Measurements from ENCODE around the gene TNS4. TPM values are rescaled to one million over a fixed set of nuclear protein-coding genes. Genes with fewer than 3 reads are reported as not detected.

Gene TNS4
- total and polyA plus RNA-seq, 4 donors, result 0.29 TPM; not detected in 3

DNA sequence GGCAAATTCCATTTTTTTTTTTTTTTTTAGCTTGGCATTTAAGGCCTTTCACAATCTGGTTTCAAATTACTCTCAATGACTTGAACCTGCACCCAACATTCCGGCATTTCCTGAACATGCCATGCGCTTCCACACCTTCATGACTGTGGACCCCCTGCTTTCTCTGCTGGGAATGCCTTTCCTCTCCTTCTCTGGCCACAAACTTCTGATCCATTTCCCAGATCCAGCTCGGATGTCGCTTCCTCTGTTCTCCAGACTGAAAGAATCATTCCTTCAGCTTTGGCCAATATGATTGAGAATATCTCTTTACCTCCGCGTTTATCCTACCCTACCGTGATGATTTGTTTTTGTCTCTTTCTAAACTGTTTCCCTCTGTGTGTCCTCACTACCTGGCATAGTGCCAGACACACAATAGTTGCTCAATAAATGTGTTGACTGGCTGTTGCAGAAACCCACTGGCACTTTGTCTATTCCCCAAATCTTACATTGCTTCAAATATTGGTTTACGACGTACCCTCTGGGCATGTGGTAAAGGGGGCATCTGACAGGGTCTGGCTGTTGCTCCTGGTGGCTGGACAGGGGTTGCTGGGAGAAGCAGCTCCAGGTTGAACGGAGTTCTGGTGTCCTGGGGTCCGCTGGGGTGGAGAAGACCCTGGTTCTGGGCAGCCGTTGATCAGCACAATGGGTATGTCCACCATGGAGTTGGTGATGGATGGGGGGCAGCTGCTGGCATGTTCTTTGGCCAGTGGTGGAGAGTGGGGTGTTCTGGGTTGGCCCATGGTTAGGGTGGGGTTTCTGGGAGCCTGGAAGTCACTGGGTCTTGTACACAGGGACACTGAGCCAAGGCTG is 14.7 kb downstream of the TNS4 start:
- DNase-seq (ENCODE audit: low read depth in 4 of 6, low spot score in 6 of 6), result no peak
- Histone ChIP-seq H3K4me1 (ENCODE audit: control insufficient read depth, insufficient read depth, low read length) (peaks cover 22% of the 10 kb centered on the region), H3K9me3 (ENCODE audit: control insufficient read depth, insufficient read depth, low read length) (no peaks in the 10 kb centered on the region), H3K4me3 (ENCODE audit: low read depth, low read length) (no peak overlapping the region), H3K36me3 (ENCODE audit: control insufficient read depth, insufficient read depth, low read length) (no peaks in the 10 kb centered on the region), H3K27me3 (ENCODE audit: control insufficient read depth, insufficient read depth, low read length) (peaks cover 3% of the 10 kb centered on the region), H3K27ac (ENCODE audit: low read depth, low read length) (peak overlapping the region; percentile 15)
- WGBS (ENCODE audit: insufficient coverage), result 91% methylated on average over 12 of the region's 12 CpGs

DNA sequence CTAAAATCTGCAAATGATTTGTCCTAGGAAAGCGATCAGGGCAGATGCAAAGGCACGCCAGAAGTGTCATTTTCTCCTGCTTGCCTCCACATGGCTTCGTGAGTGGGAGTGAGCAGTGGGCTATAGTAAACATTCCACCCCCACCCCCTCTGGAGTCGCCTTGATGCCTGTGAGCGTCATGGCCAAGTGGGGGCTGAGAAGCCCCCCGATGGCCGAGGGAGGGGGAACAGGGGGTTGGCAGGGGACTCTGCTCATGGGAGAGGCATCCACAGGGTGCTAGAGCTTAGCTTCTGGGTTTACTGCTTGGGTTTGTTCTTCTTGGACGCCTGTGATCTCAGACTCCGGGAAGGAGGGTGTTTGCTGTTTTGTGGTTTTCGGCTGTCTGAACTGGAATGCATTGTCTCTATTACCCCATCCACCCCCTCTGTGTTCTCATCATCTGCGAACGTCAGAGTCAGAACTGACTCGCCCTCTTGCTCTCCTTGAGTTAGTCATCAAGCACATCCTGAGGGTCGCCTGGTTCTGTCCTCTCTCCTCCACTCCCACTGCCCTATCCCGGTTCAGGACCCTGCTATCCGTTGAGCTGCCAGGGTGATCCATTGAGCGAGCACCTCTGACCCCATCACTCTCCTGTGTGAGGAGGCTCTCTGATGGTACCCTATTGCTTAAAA is 15.4 kb downstream of the TNS4 start:
- peak overlapping the region; percentile 15 for H3K27ac ChIP-seq (ENCODE audit: low read depth, low read length)
- peaks cover 3% of the 10 kb centered on the region for H3K27me3 ChIP-seq (ENCODE audit: control insufficient read depth, insufficient read depth, low read length)
- no peak overlapping the region for H3K4me3 ChIP-seq (ENCODE audit: low read depth, low read length)
- peaks cover 22% of the 10 kb centered on the region for H3K4me1 ChIP-seq (ENCODE audit: control insufficient read depth, insufficient read depth, low read length)
- peak in 1 of 6 donors; percentile 38 for DNase-seq (ENCODE audit: low read depth in 4 of 6, low spot score in 6 of 6)
- no peaks in the 10 kb centered on the region for H3K9me3 ChIP-seq (ENCODE audit: control insufficient read depth, insufficient read depth, low read length)
- H3K36me3 ChIP-seq (ENCODE audit: control insufficient read depth, insufficient read depth, low read length), result no peaks in the 10 kb centered on the region
- 71% methylated on average over 8 of the region's 17 CpGs for WGBS (ENCODE audit: insufficient coverage)

DNA sequence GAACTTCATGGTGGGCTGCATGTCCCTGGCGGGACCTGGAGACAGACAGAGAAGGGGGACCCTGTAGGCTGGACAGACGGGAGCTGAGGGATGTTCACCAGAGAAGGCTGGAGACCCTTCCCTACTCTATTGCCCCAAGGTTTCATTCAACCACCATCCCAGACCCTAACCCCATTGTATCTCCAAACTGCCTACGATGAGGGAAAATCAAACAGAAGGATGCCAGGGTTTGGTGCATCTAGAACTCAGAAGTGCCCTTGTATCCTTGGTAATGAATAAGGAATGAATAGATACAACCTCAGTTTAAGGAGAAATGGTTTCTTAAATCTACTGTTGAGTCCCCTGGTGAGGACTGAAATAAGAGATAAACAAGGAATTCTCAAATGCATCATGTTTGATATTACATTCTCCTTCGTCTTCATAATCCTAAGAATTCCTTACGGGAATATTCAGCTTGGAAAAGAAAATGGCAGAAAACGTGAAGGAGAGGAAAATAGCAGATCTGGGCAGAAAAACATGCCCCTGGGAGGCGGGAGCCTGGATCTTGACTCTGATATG is 16.4 kb downstream of the TNS4 start:
- DNase-seq (ENCODE audit: low read depth in 4 of 6, low spot score in 6 of 6), result no peak
- H3K4me1 ChIP-seq (ENCODE audit: control insufficient read depth, insufficient read depth, low read length), result peaks cover 18% of the 10 kb centered on the region
- no peak overlapping the region for H3K27ac ChIP-seq (ENCODE audit: low read depth, low read length)
- WGBS (ENCODE audit: insufficient coverage), result 85% methylated on average over 3 of the region's 7 CpGs
- no peak overlapping the region for H3K4me3 ChIP-seq (ENCODE audit: low read depth, low read length)
- no peaks in the 10 kb centered on the region for H3K9me3 ChIP-seq (ENCODE audit: control insufficient read depth, insufficient read depth, low read length)
- no peaks in the 10 kb centered on the region for H3K36me3 ChIP-seq (ENCODE audit: control insufficient read depth, insufficient read depth, low read length)
- H3K27me3 ChIP-seq (ENCODE audit: control insufficient read depth, insufficient read depth, low read length), result peaks cover 3% of the 10 kb centered on the region

DNA sequence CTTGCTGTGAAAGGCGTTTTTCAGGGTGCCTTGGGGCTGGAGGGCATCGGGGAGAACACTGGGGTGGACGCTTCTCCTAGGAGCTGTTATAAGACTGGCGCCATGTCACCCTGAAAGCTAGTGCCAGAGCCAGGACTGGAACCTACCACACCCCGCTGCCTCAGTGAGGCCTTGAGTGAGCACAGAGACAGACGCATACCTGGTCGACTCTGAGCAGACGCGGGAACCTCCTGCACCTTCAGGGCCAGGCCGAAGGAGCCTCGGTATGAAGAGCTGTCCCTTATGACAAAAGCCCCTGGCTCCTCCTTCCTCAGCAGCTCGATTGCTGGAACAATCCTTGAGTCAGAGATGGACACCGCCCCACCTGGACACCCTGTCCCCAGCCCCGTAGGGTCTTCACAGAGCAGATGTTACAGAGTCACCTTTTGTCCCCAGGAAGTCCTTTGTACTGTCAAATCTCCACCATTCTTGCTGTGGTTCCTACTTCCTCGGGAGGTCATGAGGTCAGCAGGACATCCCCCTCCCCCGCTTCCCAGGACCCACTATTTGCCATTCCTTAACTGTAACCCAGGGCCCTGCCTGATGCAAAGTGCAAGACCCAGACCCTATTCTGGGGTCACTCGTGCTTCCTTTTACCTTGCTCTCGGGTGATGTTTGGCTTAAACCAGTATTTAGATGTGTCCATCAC is 17.0 kb downstream of the TNS4 start:
- H3K4me3 ChIP-seq (ENCODE audit: low read depth, low read length), result no peak overlapping the region
- WGBS (ENCODE audit: insufficient coverage), result 77% methylated on average over 18 of the region's 18 CpGs

DNA sequence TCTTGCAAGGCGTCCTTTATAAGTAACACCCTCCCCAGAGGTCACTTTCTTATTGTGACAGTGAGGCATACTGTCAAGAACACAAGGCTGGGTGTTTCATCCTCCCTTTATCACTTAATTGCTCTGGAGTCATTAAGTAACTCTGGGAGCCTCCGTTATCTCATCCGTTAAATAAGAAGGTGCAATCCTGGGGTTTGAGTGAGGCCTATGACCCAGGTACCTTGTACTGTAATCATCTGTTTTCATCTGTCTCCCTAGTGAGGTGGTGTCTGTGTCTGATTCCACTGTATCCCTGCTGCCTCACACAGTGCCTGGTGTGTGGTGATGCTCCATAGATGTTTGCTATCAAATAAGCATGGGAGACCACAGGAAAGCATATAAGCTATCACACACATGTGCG is 17.7 kb downstream of the TNS4 start:
- WGBS (ENCODE audit: insufficient coverage), result 88% methylated on average over 1 of the region's 4 CpGs
- DNase-seq (ENCODE audit: low read depth in 4 of 6, low spot score in 6 of 6), result peak in 1 of 6 donors; percentile 20
- no peak overlapping the region for H3K27ac ChIP-seq (ENCODE audit: low read depth, low read length)
- H3K9me3 ChIP-seq (ENCODE audit: control insufficient read depth, insufficient read depth, low read length), result no peaks in the 10 kb centered on the region
- H3K27me3 ChIP-seq (ENCODE audit: control insufficient read depth, insufficient read depth, low read length), result peaks cover 3% of the 10 kb centered on the region
- H3K4me3 ChIP-seq (ENCODE audit: low read depth, low read length), result no peak overlapping the region
- no peaks in the 10 kb centered on the region for H3K36me3 ChIP-seq (ENCODE audit: control insufficient read depth, insufficient read depth, low read length)
- peaks cover 15% of the 10 kb centered on the region for H3K4me1 ChIP-seq (ENCODE audit: control insufficient read depth, insufficient read depth, low read length)

More for the DNA sequence above, 17.0 kb downstream of the TNS4 start:
- DNase-seq (ENCODE audit: low read depth in 4 of 6, low spot score in 6 of 6), result no peak
- H3K4me1 ChIP-seq (ENCODE audit: control insufficient read depth, insufficient read depth, low read length), result peaks cover 15% of the 10 kb centered on the region
- H3K9me3 ChIP-seq (ENCODE audit: control insufficient read depth, insufficient read depth, low read length), result no peaks in the 10 kb centered on the region
- H3K36me3 ChIP-seq (ENCODE audit: control insufficient read depth, insufficient read depth, low read length), result no peaks in the 10 kb centered on the region
- H3K27ac ChIP-seq (ENCODE audit: low read depth, low read length), result no peak overlapping the region
- H3K27me3 ChIP-seq (ENCODE audit: control insufficient read depth, insufficient read depth, low read length), result peaks cover 3% of the 10 kb centered on the region

DNA sequence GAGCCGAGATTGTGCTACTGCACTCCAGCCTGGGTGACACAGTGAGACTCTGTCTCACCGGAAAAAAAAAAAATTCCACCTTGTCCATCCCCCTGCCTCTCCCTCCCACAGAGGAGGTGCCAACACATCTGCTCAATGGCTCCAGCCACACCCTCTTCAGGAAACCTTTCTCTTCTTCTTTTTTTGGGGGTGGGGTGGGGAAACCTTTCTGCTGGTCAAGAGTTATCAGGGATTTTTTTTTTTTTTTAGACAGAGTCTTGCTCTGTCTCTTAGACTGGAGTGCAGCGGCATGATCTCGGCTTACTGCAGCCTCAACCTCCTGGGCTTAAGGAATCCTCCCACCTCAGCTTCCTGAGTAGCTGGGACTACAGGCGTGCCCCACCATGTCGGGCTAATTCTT is 18.7 kb downstream of the TNS4 start:
- no peak overlapping the region for H3K27ac ChIP-seq (ENCODE audit: low read depth, low read length)
- WGBS (ENCODE audit: insufficient coverage), result 93% methylated on average over 4 of the region's 6 CpGs
- H3K9me3 ChIP-seq (ENCODE audit: control insufficient read depth, insufficient read depth, low read length), result no peaks in the 10 kb centered on the region
- DNase-seq (ENCODE audit: low read depth in 4 of 6, low spot score in 6 of 6), result no peak
- no peak overlapping the region for H3K4me3 ChIP-seq (ENCODE audit: low read depth, low read length)
- peaks cover 3% of the 10 kb centered on the region for H3K27me3 ChIP-seq (ENCODE audit: control insufficient read depth, insufficient read depth, low read length)
- H3K4me1 ChIP-seq (ENCODE audit: control insufficient read depth, insufficient read depth, low read length), result peaks cover 9% of the 10 kb centered on the region
- no peaks in the 10 kb centered on the region for H3K36me3 ChIP-seq (ENCODE audit: control insufficient read depth, insufficient read depth, low read length)

DNA sequence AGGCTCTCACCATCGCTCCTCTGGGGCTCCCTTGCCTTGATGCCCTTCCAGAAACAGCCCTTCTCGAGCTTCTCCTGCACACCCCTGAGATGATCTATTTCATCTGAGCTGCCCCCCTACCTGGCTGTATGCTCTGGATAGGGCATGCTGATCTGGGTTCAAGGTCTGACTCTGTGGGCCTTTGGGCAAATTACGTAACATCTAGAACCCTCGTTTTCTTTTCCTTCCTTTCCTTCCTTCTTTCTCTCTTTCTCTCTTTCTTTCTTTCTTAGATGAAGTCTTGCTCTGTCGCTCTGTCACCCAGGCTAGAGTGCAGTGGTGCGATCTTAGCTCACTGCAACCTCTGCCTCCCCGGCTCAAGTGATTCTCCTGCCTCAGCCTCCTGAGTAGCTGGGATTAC is 20.3 kb downstream of the TNS4 start:
- H3K27me3 ChIP-seq (ENCODE audit: control insufficient read depth, insufficient read depth, low read length), result peaks cover 2% of the 10 kb centered on the region
- H3K4me1 ChIP-seq (ENCODE audit: control insufficient read depth, insufficient read depth, low read length), result peaks cover 11% of the 10 kb centered on the region
- WGBS (ENCODE audit: insufficient coverage), result 83% methylated on average over 2 of the region's 7 CpGs
- H3K27ac ChIP-seq (ENCODE audit: low read depth, low read length), result no peak overlapping the region
- no peaks in the 10 kb centered on the region for H3K36me3 ChIP-seq (ENCODE audit: control insufficient read depth, insufficient read depth, low read length)
- no peak overlapping the region for H3K4me3 ChIP-seq (ENCODE audit: low read depth, low read length)
- DNase-seq (ENCODE audit: low read depth in 4 of 6, low spot score in 6 of 6), result no peak
- H3K9me3 ChIP-seq (ENCODE audit: control insufficient read depth, insufficient read depth, low read length), result no peaks in the 10 kb centered on the region

DNA sequence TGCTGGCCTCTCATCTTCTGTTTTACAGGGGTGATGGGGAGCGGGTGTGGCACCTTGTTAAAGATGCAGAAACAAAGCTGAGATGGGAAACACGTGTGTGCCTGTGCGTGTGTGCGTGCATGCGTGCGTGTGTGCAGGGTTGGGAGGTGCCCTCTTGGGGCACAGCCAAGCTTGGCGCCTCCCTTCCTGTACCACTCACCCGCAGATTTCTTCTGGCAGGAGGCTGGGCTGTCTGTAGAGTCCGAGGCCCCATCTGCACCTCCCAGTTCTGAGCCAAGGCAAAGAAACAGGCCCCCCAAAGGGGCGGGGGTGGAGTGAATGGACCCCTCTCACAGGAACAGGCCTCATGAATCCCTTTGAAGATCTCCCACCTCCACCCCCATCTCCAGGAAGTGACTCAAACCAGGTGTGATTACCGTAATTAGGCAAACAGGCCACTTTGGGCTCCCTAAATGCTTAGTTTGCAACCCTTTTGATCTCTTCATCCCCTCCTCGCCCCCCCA is 20.9 kb downstream of the TNS4 start:
- Histone ChIP-seq H3K4me1 (ENCODE audit: control insufficient read depth, insufficient read depth, low read length) (peaks cover 12% of the 10 kb centered on the region), H3K27me3 (ENCODE audit: control insufficient read depth, insufficient read depth, low read length) (no peaks in the 10 kb centered on the region), H3K36me3 (ENCODE audit: control insufficient read depth, insufficient read depth, low read length) (no peaks in the 10 kb centered on the region), H3K27ac (ENCODE audit: low read depth, low read length) (no peak overlapping the region), H3K9me3 (ENCODE audit: control insufficient read depth, insufficient read depth, low read length) (no peaks in the 10 kb centered on the region), H3K4me3 (ENCODE audit: low read depth, low read length) (no peak overlapping the region)
- 43% methylated on average over 11 of the region's 12 CpGs for WGBS (ENCODE audit: insufficient coverage)
- DNase-seq (ENCODE audit: low read depth in 4 of 6, low spot score in 6 of 6), result no peak

DNA sequence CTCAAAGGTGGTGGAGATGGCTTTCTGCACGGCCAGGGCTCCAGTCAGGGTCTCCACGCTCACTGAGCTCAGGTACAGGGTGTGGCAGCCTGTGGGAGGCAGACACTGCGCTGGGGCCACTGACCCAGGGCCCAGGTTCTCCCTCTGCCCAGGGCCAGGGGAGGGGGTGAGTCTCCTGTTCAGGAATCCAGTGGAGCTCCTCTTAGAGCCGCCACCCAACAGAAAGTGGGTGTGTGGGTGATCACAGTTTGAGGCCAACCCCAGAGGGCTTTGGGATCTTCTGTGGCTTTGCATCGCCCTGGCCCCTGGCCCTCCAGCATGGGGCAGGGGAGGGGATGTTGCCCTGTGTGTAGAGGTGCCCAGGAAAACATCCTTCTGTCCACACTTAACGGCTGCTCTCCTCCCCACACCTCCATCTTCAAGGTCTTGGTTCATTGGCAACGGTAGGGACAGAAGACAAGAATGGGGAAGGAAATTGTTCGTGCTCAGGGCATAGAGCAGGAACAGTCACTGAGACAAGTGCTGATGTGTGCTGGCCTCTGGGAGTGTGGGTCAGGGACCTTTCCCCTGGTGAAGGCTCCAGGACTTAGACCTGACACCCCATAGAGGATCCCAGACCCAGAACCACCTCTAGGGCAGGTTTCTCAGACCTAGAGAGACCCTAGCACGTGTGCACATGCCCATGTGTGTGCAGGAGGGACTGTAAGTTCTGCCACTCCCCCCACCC is 21.5 kb downstream of the TNS4 start:
- Histone ChIP-seq H3K9me3 (ENCODE audit: control insufficient read depth, insufficient read depth, low read length) (no peaks in the 10 kb centered on the region), H3K36me3 (ENCODE audit: control insufficient read depth, insufficient read depth, low read length) (no peaks in the 10 kb centered on the region), H3K4me3 (ENCODE audit: low read depth, low read length) (no peak overlapping the region), H3K4me1 (ENCODE audit: control insufficient read depth, insufficient read depth, low read length) (peaks cover 15% of the 10 kb centered on the region), H3K27ac (ENCODE audit: low read depth, low read length) (no peak overlapping the region), H3K27me3 (ENCODE audit: control insufficient read depth, insufficient read depth, low read length) (no peaks in the 10 kb centered on the region)
- WGBS (ENCODE audit: insufficient coverage), result 97% methylated on average over 3 of the region's 9 CpGs
- no peak for DNase-seq (ENCODE audit: low read depth in 4 of 6, low spot score in 6 of 6)
